Right renal pelvis (tissue), 4 donors: ENCODE results near the gene KIF4A. TPM values are rescaled to one million over a fixed set of nuclear protein-coding genes. Genes with fewer than 3 reads are reported as not detected.
"Not testable (repeated sequence)": the region's sequence is repeated elsewhere in the genome, so short reads cannot be mapped to it uniquely, and the experiment has no call there.

ENCODE experiments used
- DNase-seq, 4 donors: peaks; one replicate each; pipeline ENCODE4 v3.0.0-alpha.2; 2013; ENCODE audit warnings: low read depth in 4 of 4, low spot score in 3 of 4, missing footprints in 1 of 4
- polyA plus RNA-seq, 4 donors: library from polyadenylated mRNA; unstranded; fragments of 120-200 nt; gene quantifications; one replicate each; pipeline ENCODE4 v1.2.1, GENCODE V29; 2013; ENCODE audit not compliant: insufficient read length in 4 of 4

Gene KIF4A
- polyA plus RNA-seq, result 10 to 100 TPM; 16.1 to 17.9 (median 17.4) TPM

GRCh38 chrX:70289793-70290770, at the start of gene KIF4A, which contains the start of gene PDZD11:
Gene KIF4A, plus strand, starts transcription at chrX:70290104. Its CDS starts 355 bp downstream, at chrX:70290459.
Gene PDZD11, minus strand, starts transcription at chrX:70289927. Its CDS starts 586 bp downstream, at chrX:70289341.
- DNase-seq, result peak; percentile 53 to 67 (median 60)

GRCh38 chrX:70240751-70241150, 49.2 kb upstream of the KIF4A start:
- no peak for DNase-seq

GRCh38 chrX:70241501-70241900, 48.4 kb upstream of the KIF4A start:
- DNase-seq, result no peak

- DNase-seq, result not testable (repeated sequence)
Observed at GRCh38 chrX:70243601-70244000, 46.3 kb upstream of the KIF4A start.

- DNase-seq, result no peak
Observed at GRCh38 chrX:70244881-70245280, 45.0 kb upstream of the KIF4A start.

GRCh38 chrX:70247252-70247651, 42.7 kb upstream of the KIF4A start:
- DNase-seq, result no peak

- DNase-seq, result no peak
Observed at GRCh38 chrX:70252491-70252890, 37.4 kb upstream of the KIF4A start.

GRCh38 chrX:70253377-70254062, 36.4 kb upstream of the KIF4A start:
- DNase-seq, result no peak

GRCh38 chrX:70254063-70254400, 35.9 kb upstream of the KIF4A start:
- no peak for DNase-seq

GRCh38 chrX:70254909-70255308, 35.0 kb upstream of the KIF4A start:
- no peak for DNase-seq

- no peak for DNase-seq
Observed at GRCh38 chrX:70255452-70255851, 34.5 kb upstream of the KIF4A start.

GRCh38 chrX:70257423-70258288, 32.2 kb upstream of the KIF4A start:
- DNase-seq, result no peak

GRCh38 chrX:70260104-70260503, 29.8 kb upstream of the KIF4A start, which contains the start of gene P2RY4:
Gene P2RY4, minus strand, starts transcription at chrX:70260204. Its CDS starts 580 bp downstream, at chrX:70259624.
- no peak for DNase-seq

- peak in 2 of 4 donors; percentile 0 for DNase-seq
Observed at GRCh38 chrX:70262952-70263567, 26.8 kb upstream of the KIF4A start.

GRCh38 chrX:70264784-70265183, 25.1 kb upstream of the KIF4A start:
- no peak for DNase-seq

GRCh38 chrX:70268034-70268433, 21.9 kb upstream of the KIF4A start, which contains the start of gene ARR3:
Gene ARR3, plus strand, starts transcription at chrX:70268334. Its CDS starts 1,052 bp downstream, at chrX:70269386.
- DNase-seq, result no peak

GRCh38 chrX:70274029-70274428, 15.9 kb upstream of the KIF4A start:
- not testable (repeated sequence) for DNase-seq

GRCh38 chrX:70279081-70279480, 10.8 kb upstream of the KIF4A start:
- DNase-seq, result no peak

- no peak for DNase-seq
Observed at GRCh38 chrX:70280573-70280972, 9.3 kb upstream of the KIF4A start.

GRCh38 chrX:70281951-70282350, 8.0 kb upstream of the KIF4A start, which contains the start of gene RAB41:
Gene RAB41, plus strand, starts transcription at chrX:70282172. Its CDS starts 46 bp downstream, at chrX:70282218.
- DNase-seq, result no peak
